Gastroesophageal sphincter (tissue), 4 donors: ENCODE data around the gene FOXK1. TPM values are rescaled to one million over a fixed set of nuclear protein-coding genes. Genes with fewer than 3 reads are reported as not detected.

ENCODE experiments used
- ATAC-seq: fragments of 150-250 bp; one replicate; pipeline ENCODE4 v1.9.1; 2016; ENCODE audit warnings: mild to moderate bottlenecking, moderate library complexity
- H3K27ac ChIP-seq, 4 donors: fragments of 200-600 bp; sonication (generic) in 3 of 4; 1 replicate in 3 of 4; 2 replicates in 1 of 4; pipeline ENCODE4 v1.5.1; 2016 to 2019
- H3K27me3 ChIP-seq: fragments of 200-600 bp; sonication (generic); one replicate; pipeline ENCODE4 v1.5.1; 2019
- H3K36me3 ChIP-seq, 2 donors: fragments of 200-600 bp; sonication (generic); one replicate each; pipeline ENCODE4 v1.5.1; 2019; ENCODE audit warnings: control low read depth in 1 of 2
- H3K4me1 ChIP-seq, 3 donors: fragments of 200-600 bp; sonication (generic); 1 replicate in 2 of 3; 2 replicates in 1 of 3; pipeline ENCODE4 v1.5.1; 2016 to 2019; ENCODE audit warnings: control low read depth in 2 of 3
- H3K4me3 ChIP-seq, 2 donors: fragments of 200-600 bp; sonication (generic); one replicate each; pipeline ENCODE4 v1.5.1; 2019; ENCODE audit warnings: mild to moderate bottlenecking in 1 of 2, moderate library complexity in 1 of 2
- H3K9me3 ChIP-seq, 3 donors: fragments of 200-600 bp; sonication (generic); one replicate each; pipeline ENCODE4 v1.5.1; 2017 to 2019; ENCODE audit warnings: control low read depth in 2 of 3
- EP300 ChIP-seq: sonication (generic); formaldehyde crosslinking; IDR thresholded peaks from one replicate; pipeline ENCODE4 v1.6.1; 2017; ENCODE audit warnings: antibody characterized with exemption, mild to moderate bottlenecking
- POLR2A ChIP-seq, 2 donors: fragments of 450-650 bp; IDR thresholded peaks; one replicate each; pipeline ENCODE4 v1.6.1; 2017; ENCODE audit warnings: antibody characterized with exemption in 2 of 2, mild to moderate bottlenecking in 2 of 2, moderate library complexity in 1 of 2
- POLR2AphosphoS5 ChIP-seq: sonication (generic); formaldehyde crosslinking; IDR thresholded peaks from one replicate; pipeline ENCODE4 v1.6.1; 2017; ENCODE audit warnings: antibody characterized with exemption
- WGBS, 2 donors: methylation state at CpG; one replicate each; pipeline ENCODE4 v1.1.5; 2018; ENCODE audit warnings: low coverage in 1 of 2; 5-methylcytosine and 5-hydroxymethylcytosine counted together
- total RNA-seq, 4 donors: library from RNA; depleted of rRNA; stranded (reverse); fragments of >200 nt; gene quantifications; one replicate each; pipeline ENCODE4 v1.1.0, GENCODE V29; 2016
- TF ChIP-seq, protein P1 (sequence below), 4 experiments: fragments of 200-600 bp in 2 of 4; fragments of 450-650 bp in 2 of 4; sonication (generic) in 1 of 4; IDR thresholded peaks; one replicate each; pipeline ENCODE4 v1.5.1; 2017 to 2019; ENCODE audit warnings: antibody characterized with exemption in 4 of 4, mild to moderate bottlenecking in 2 of 4, moderate library complexity in 2 of 4

The FOXK1 gene
- total RNA-seq, 4 donors from 2014 or later: 28.5 to 45.2 (median 30.0) TPM

DNA sequence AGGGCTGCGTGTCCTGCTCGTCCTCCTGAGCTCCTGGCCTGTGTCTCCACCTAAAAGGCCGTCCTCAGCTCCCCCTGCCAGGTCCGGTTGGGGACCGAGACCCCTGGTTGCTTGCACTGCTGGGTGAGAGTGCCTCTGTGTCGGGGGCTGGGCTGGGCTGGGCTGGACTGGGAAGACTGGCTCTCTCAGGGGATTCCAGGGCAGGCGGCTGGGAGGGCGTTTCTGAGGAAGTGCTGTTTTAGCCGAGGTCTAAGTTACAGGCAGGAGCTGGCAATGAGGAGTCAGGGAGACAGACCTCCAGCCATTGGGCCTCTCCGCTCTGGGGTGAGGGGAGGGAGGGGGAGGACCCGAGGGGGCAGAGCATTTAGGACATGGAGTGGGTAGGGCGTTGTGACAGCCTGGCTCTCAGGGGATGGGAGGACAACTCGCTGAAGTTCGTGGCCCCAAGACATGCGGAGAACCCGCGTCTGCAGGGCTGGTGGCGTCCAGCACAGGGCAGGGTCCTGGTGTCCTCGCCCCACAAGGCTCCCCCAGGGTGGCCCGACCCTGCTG is 20.9 kb downstream of the FOXK1 start:
- H3K9me3 ChIP-seq: no peaks in the 10 kb centered on the region
- no peak for ATAC-seq
- no peaks in the 10 kb centered on the region for H3K36me3 ChIP-seq
- peak overlapping the region in 2 of 4 donors; percentile 17 to 45 for H3K27ac ChIP-seq
- H3K4me1 ChIP-seq: peaks cover 0 to 97% (median 31%) of the 10 kb centered on the region in 3 donors
- TF ChIP-seq, protein P1, sequence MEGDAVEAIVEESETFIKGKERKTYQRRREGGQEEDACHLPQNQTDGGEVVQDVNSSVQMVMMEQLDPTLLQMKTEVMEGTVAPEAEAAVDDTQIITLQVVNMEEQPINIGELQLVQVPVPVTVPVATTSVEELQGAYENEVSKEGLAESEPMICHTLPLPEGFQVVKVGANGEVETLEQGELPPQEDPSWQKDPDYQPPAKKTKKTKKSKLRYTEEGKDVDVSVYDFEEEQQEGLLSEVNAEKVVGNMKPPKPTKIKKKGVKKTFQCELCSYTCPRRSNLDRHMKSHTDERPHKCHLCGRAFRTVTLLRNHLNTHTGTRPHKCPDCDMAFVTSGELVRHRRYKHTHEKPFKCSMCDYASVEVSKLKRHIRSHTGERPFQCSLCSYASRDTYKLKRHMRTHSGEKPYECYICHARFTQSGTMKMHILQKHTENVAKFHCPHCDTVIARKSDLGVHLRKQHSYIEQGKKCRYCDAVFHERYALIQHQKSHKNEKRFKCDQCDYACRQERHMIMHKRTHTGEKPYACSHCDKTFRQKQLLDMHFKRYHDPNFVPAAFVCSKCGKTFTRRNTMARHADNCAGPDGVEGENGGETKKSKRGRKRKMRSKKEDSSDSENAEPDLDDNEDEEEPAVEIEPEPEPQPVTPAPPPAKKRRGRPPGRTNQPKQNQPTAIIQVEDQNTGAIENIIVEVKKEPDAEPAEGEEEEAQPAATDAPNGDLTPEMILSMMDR (IDR thresholded peaks at IDR 0.05): no peak
- no peak for TF ChIP-seq POLR2AphosphoS5
- TF ChIP-seq EP300: no peak
- no peak for TF ChIP-seq POLR2A (IDR thresholded peaks at IDR 0.05)
- no peak overlapping the region for H3K4me3 ChIP-seq
- WGBS, 2 donors: 42 to 80% methylated on average over 1 to 5 of the region's 20 CpGs
- H3K27me3 ChIP-seq: no peaks in the 10 kb centered on the region

DNA sequence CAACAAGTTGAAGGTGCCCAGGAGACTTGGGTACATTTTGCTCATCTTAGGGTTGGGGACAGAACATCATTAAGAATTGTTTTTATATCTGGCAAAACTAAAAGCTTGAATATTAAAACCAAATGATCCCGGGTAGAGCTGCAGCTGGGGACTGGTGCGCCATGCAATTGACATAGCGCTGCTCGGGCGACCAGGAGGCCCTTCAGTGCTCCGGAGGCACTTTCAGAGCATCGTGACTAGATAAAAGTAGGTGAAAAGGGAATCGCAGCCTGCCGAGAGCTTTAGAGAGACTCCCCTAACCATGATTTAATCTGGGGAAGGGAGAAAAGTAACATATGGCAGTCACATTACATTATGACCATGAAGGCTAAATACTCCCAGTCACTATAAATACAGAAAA is 21.4 kb downstream of the FOXK1 start:
- H3K4me3 ChIP-seq: no peak overlapping the region
- H3K36me3 ChIP-seq: no peaks in the 10 kb centered on the region
- peaks cover 0 to 97% (median 36%) of the 10 kb centered on the region in 3 donors for H3K4me1 ChIP-seq
- no peak for ATAC-seq
- no peaks in the 10 kb centered on the region for H3K9me3 ChIP-seq
- H3K27ac ChIP-seq: peak overlapping the region in 2 of 4 donors; percentile 17 to 45
- H3K27me3 ChIP-seq: no peaks in the 10 kb centered on the region
- no peak for TF ChIP-seq POLR2AphosphoS5
- TF ChIP-seq POLR2A (IDR thresholded peaks at IDR 0.05): no peak
- TF ChIP-seq, protein P1 (IDR thresholded peaks at IDR 0.05): no peak
- no peak for TF ChIP-seq EP300
- WGBS, 2 donors: 84% methylated on average over 9 of the region's 9 CpGs; no CpG with 5 or more reads in 1 of the 2 donors

DNA sequence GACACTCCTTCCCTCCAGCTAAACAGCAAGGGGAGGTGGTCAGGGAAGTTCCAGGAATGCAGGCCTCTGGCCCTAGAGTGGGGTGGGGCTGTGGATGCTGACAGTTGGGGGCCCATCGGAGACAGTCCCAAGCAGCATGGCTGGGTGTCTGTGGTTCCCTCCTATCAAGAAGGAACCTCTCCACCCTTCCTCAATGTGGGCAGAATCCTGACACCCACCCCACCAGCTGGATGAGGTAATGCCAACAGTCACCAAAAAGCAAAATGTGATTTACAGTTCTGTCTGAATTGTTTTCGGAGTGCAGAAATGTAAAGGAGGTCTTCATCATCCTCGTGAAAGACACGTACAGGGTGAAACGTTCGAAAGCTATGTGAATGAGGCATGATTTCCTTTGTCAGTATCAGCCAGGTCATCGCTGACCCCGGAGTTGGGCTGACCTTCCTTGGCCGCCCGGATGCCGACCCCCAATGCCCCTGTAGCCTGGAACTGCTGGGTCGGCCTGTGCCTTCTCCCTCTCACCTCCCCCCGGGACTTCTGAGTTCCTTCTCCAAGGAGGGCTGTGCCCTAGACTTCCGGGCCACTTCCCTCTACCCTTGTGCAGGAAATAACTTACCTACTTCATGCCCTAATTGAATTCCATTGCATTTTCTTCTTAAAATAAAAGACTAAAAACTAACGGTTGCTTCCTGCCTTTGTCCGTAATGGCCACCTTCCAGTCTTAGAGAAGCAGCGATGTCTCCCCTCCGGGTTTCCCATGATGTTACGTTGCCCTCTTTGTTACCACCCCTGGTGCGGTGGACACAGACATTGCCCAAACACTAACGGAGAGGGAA is 24.5 kb downstream of the FOXK1 start:
- no peak for ATAC-seq
- H3K4me1 ChIP-seq: peaks cover 0 to 69% (median 31%) of the 10 kb centered on the region in 3 donors
- peak overlapping the region in 3 of 4 donors; percentile 57 to 63 (median 58) for H3K27ac ChIP-seq
- H3K27me3 ChIP-seq: no peaks in the 10 kb centered on the region
- TF ChIP-seq POLR2A (IDR thresholded peaks at IDR 0.05): no peak
- TF ChIP-seq POLR2AphosphoS5: peak; percentile 7
- H3K9me3 ChIP-seq: no peaks in the 10 kb centered on the region
- H3K36me3 ChIP-seq: peaks cover 0 to 6% of the 10 kb centered on the region in 2 donors
- 62 to 63% methylated on average over 13 to 16 of the region's 21 CpGs for WGBS, 2 donors
- H3K4me3 ChIP-seq: no peak overlapping the region

DNA sequence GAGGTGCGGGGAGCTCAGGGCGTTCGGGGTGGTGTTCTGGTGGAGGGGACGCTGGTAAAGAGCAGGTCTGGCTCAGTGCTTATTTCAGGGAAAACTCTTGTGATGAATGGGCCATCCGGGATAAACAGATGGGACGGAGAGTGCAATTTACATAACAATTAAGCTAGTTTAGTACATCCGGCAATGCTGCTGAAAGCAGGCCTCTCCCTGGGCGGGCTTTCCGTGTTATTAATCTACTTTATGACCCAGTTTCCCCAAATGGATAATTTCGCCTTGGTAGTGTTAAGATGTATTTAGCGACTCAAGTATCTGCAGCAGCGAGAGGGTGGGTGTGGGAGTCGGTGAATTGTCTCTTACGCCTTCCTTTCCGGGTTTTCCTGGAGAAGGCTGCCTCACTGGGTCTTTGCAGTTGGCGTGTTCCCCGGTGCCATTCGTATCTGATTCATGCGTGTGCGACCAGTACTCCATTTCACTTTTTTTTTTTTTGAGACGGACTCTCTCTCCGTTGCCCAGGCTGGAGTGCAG is 25.2 kb downstream of the FOXK1 start:
- H3K36me3 ChIP-seq: peaks cover 0 to 6% of the 10 kb centered on the region in 2 donors
- TF ChIP-seq EP300 (no peak), POLR2A (IDR thresholded peaks at IDR 0.05) (no peak), POLR2AphosphoS5 (no peak)
- TF ChIP-seq, protein P1 (IDR thresholded peaks at IDR 0.05): no peak
- no peaks in the 10 kb centered on the region for H3K9me3 ChIP-seq
- peak overlapping the region in 3 of 4 donors; percentile 57 to 63 (median 58) for H3K27ac ChIP-seq
- WGBS, 2 donors: 74% methylated on average over 9 to 15 of the region's 22 CpGs
- no peak for ATAC-seq
- H3K4me1 ChIP-seq: peaks cover 0 to 63% (median 31%) of the 10 kb centered on the region in 3 donors
- no peaks in the 10 kb centered on the region for H3K27me3 ChIP-seq
- H3K4me3 ChIP-seq: no peak overlapping the region

DNA sequence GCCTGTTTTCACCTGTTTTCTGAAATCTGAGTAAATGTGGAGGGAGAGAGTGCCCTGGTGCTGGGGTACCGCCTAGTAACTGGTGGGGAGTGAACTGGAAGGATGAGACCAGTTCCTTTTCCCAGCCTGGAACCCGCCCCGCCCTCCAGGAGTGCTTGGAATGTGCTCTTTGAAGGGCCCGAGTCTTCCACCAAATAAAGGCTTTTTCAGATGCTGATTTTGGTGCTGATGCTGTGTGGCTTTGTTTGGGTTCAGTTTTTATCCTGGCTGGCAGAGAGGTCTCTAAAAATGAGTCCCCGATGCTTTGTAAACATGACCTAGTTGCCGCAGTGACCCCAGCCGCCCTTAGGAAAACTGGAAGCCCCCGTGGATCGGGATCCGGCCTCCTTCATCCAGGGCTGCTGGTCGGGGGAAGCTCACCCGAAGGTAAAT is 25.9 kb downstream of the FOXK1 start:
- WGBS, 2 donors: 77% methylated on average over 4 of the region's 12 CpGs; no CpG with 5 or more reads in 1 of the 2 donors
- no peaks in the 10 kb centered on the region for H3K9me3 ChIP-seq
- H3K36me3 ChIP-seq: peaks cover 0 to 6% of the 10 kb centered on the region in 2 donors
- H3K27me3 ChIP-seq: no peaks in the 10 kb centered on the region
- no peak for ATAC-seq
- TF ChIP-seq POLR2A (IDR thresholded peaks at IDR 0.05): no peak
- TF ChIP-seq EP300: no peak
- no peak for TF ChIP-seq POLR2AphosphoS5
- TF ChIP-seq, protein P1 (IDR thresholded peaks at IDR 0.05): no peak
- peak overlapping the region in 3 of 4 donors; percentile 16 to 58 (median 57) for H3K27ac ChIP-seq
- H3K4me1 ChIP-seq: peaks cover 0 to 63% (median 28%) of the 10 kb centered on the region in 3 donors
- H3K4me3 ChIP-seq: no peak overlapping the region
